KMS-11 (cell line): ENCODE measurements around the gene CGGBP1.

Experiments used
- H2AFZ ChIP-seq: fragments of 200-600 bp; sonication (generic); 2 replicates; pipeline ENCODE4 v1.6.1; 2016; ENCODE audit warnings: antibody characterized with exemption, mixed run types, low read depth
- H3K27ac ChIP-seq: fragments of 200-600 bp; sonication (generic); 2 replicates; pipeline ENCODE4 v1.6.1; 2016; ENCODE audit warnings: mild to moderate bottlenecking, mixed run types
- H3K27me3 ChIP-seq: fragments of 200-600 bp; sonication (generic); 2 replicates; pipeline ENCODE4 v1.6.1; 2017; ENCODE audit warnings: mild to moderate bottlenecking, low read depth, mixed run types, moderate library complexity; ENCODE audit not compliant: insufficient read depth
- H3K36me3 ChIP-seq: fragments of 200-600 bp; sonication (generic); 2 replicates; pipeline ENCODE4 v1.6.1; 2017; ENCODE audit warnings: mild to moderate bottlenecking, mixed run types; ENCODE audit not compliant: insufficient read depth
- H3K4me1 ChIP-seq: fragments of 200-600 bp; sonication (generic); 2 replicates; pipeline ENCODE4 v1.6.1; 2016; ENCODE audit warnings: mild to moderate bottlenecking, low read depth, mixed run types; ENCODE audit not compliant: poor library complexity, severe bottlenecking
- H3K4me2 ChIP-seq: fragments of 200-600 bp; sonication (generic); 2 replicates; pipeline ENCODE4 v1.7.0; 2016; ENCODE audit warnings: mild to moderate bottlenecking, mixed run types
- H3K4me3 ChIP-seq: fragments of 200-600 bp; sonication (generic); IDR thresholded peaks from 2 replicates; pipeline ENCODE4 v1.6.1; 2017; ENCODE audit warnings: low read depth, low read length, mixed read lengths; ENCODE audit not compliant: insufficient read depth
- H3K79me2 ChIP-seq: fragments of 200-600 bp; sonication (generic); 2 replicates; pipeline ENCODE4 v1.6.1; 2016; ENCODE audit warnings: low read depth, mixed run types; ENCODE audit not compliant: insufficient read depth
- H3K9ac ChIP-seq: fragments of 200-600 bp; sonication (generic); 2 replicates; pipeline ENCODE4 v1.6.1; 2016; ENCODE audit warnings: mild to moderate bottlenecking, mixed run types
- H4K20me1 ChIP-seq: fragments of 200-600 bp; sonication (generic); 2 replicates; pipeline ENCODE4 v1.6.1; 2016; ENCODE audit warnings: mild to moderate bottlenecking, mixed run types; ENCODE audit not compliant: insufficient read depth
- CTCF ChIP-seq: fragments of 200-600 bp; sonication (generic); conservative IDR thresholded peaks from 2 replicates; pipeline ENCODE4 v1.6.1; 2017; ENCODE audit warnings: low read depth, mild to moderate bottlenecking, antibody characterized with exemption, low read length, moderate library complexity, mixed read lengths

Gene CGGBP1

GRCh38 chr3:88058581-88059379 is at the start of gene CGGBP1, which contains the start of gene ZNF654:
Gene CGGBP1 (minus strand): TSS chr3:88059005. CDS start chr3:88055976, 3,029 bp downstream.
Gene ZNF654 (plus strand): TSS chr3:88059255. CDS start chr3:88059320, 65 bp downstream.
- peaks cover 23% of the 10 kb centered on the region for H3K4me1 ChIP-seq
- H4K20me1 ChIP-seq: no peaks in the 10 kb centered on the region
- peak within 1 kb of the TSS; percentile 86 for H3K4me2 ChIP-seq
- H3K4me3 ChIP-seq: peak within 1 kb of the TSS; percentile 73
- H3K36me3 ChIP-seq: no peaks in the 10 kb centered on the region
- peak within 1 kb of the TSS; percentile 61; the same call in 1 of the 2 replicates for H3K9ac ChIP-seq
- no peaks in the 10 kb centered on the region for H3K27me3 ChIP-seq
- H3K79me2 ChIP-seq: peaks cover 26% of the 10 kb centered on the region
- peak within 1 kb of the TSS; percentile 52 for H2AFZ ChIP-seq
- H3K27ac ChIP-seq: peak within 1 kb of the TSS; percentile 44
- TF ChIP-seq CTCF: no peak

- H3K4me2 ChIP-seq: no peak overlapping the region
- H4K20me1 ChIP-seq: no peaks in the 10 kb centered on the region
These were observed 46.5 kb upstream of the CGGBP1 start for GRCh38 chr3:88105325-88105724.

GRCh38 chr3:88101142-88101541 is 42.3 kb upstream of the CGGBP1 start:
- no peaks in the 10 kb centered on the region for H3K79me2 ChIP-seq
- H3K9ac ChIP-seq: no peak overlapping the region
- no peak for TF ChIP-seq CTCF
- H3K4me2 ChIP-seq: no peak overlapping the region
- no peaks in the 10 kb centered on the region for H3K27me3 ChIP-seq
- peaks cover 6% of the 10 kb centered on the region for H3K4me1 ChIP-seq
- no peak overlapping the region for H3K27ac ChIP-seq
- no peaks in the 10 kb centered on the region for H4K20me1 ChIP-seq
- H2AFZ ChIP-seq: no peak overlapping the region
- H3K4me3 ChIP-seq: no peak overlapping the region
- no peaks in the 10 kb centered on the region for H3K36me3 ChIP-seq

More at GRCh38 chr3:88105325-88105724, 46.5 kb upstream of the CGGBP1 start:
- no peak overlapping the region for H3K4me3 ChIP-seq
- no peak overlapping the region for H2AFZ ChIP-seq
- H3K36me3 ChIP-seq: no peaks in the 10 kb centered on the region
- no peak overlapping the region for H3K27ac ChIP-seq
- H3K4me1 ChIP-seq: peaks cover 6% of the 10 kb centered on the region
- no peak for TF ChIP-seq CTCF
- H3K27me3 ChIP-seq: no peaks in the 10 kb centered on the region
- H3K9ac ChIP-seq: no peak overlapping the region
- H3K79me2 ChIP-seq: no peaks in the 10 kb centered on the region

GRCh38 chr3:88093266-88093665 is 34.5 kb upstream of the CGGBP1 start:
- Histone ChIP-seq H3K27ac (no peak overlapping the region), H3K4me1 (no peaks in the 10 kb centered on the region), H3K27me3 (no peaks in the 10 kb centered on the region), H2AFZ (no peak overlapping the region), H4K20me1 (no peaks in the 10 kb centered on the region), H3K4me2 (no peak overlapping the region), H3K79me2 (no peaks in the 10 kb centered on the region), H3K36me3 (no peaks in the 10 kb centered on the region), H3K9ac (no peak overlapping the region), H3K4me3 (no peak overlapping the region)
- TF ChIP-seq CTCF: no peak
